ENCODE data around the gene PRKCE. TPM values are rescaled to one million over a fixed set of nuclear protein-coding genes. Genes with fewer than 3 reads are reported as not detected.

PRKCE gene
- total RNA-seq, 4 donors from 2014 or later: 10.9 to 19.6 (median 14.9) TPM

GRCh38 chr2:45716915-45717314 is 65.4 kb downstream of the PRKCE start:
- no peak for TF ChIP-seq CTCF (IDR thresholded peaks at IDR 0.05; ENCODE audit: low read depth)

- TF ChIP-seq CTCF (IDR thresholded peaks at IDR 0.05; ENCODE audit: low read depth): no peak
Observed at GRCh38 chr2:45720210-45720609, 68.7 kb downstream of the PRKCE start.

GRCh38 chr2:45721150-45721549 is 69.7 kb downstream of the PRKCE start:
- no peak for TF ChIP-seq CTCF (IDR thresholded peaks at IDR 0.05; ENCODE audit: low read depth)

- TF ChIP-seq CTCF (IDR thresholded peaks at IDR 0.05; ENCODE audit: low read depth): no peak
Observed at GRCh38 chr2:45722477-45722876, 71.0 kb downstream of the PRKCE start.

- TF ChIP-seq CTCF (IDR thresholded peaks at IDR 0.05; ENCODE audit: low read depth): no peak
Observed at GRCh38 chr2:45723857-45724256, 72.4 kb downstream of the PRKCE start.

GRCh38 chr2:45724335-45724734 is 72.9 kb downstream of the PRKCE start:
- TF ChIP-seq CTCF (IDR thresholded peaks at IDR 0.05; ENCODE audit: low read depth): no peak

GRCh38 chr2:45725731-45726130 is 74.3 kb downstream of the PRKCE start:
- no peak for TF ChIP-seq CTCF (IDR thresholded peaks at IDR 0.05; ENCODE audit: low read depth)
